Measurements from ENCODE around the gene PARN. TPM values are rescaled to one million over a fixed set of nuclear protein-coding genes. Genes with fewer than 3 reads are reported as not detected.

PARN gene
- total and polyA plus RNA-seq, 2 of the 8 experiments (the other 6 are each of a cell fraction or from before 2014, with no cell fraction given), result 24.5 to 44.6 TPM

DNA sequence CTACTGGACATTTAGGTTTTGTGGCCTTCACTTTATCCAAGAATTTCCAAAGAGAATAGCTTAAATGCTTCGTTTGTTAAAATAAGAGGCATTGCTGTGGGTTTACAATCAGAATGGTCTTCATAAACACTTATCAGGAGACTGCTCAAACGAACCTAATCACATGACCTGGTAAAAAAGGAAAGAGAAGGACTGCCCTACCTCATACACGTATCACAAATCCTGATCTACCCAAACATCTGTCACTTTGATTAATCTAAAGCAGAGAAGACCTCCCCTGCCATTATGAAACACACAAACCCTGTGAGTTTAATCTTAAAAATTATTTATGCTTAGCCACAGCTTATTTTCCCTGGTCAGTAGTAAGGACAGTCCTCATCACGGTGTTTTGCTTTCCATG, 76.6 kb downstream of the PARN start:
- no peak overlapping the region for H2BK15ac ChIP-seq (ENCODE audit: low read length)
- no peak overlapping the region for H4K8ac ChIP-seq (ENCODE audit: extremely low read depth, insufficient read depth, low read length)
- peaks cover 0 to 20% (median 3%) of the 10 kb centered on the region in 4 experiments; a peak in 5 of 8 replicates for H3K36me3 ChIP-seq (ENCODE audit: control insufficient read depth in 2 of 4, insufficient read depth in 4 of 4, low read length in 3 of 4)
- H3K9ac ChIP-seq (replicated peaks in 1 of 4; ENCODE audit: extremely low read depth in 1 of 4, low read depth in 3 of 4, low read length in 3 of 4), result no peak overlapping the region
- H4K91ac ChIP-seq (replicated peaks; ENCODE audit: insufficient read length, low read length), result no peak overlapping the region
- H4K20me1 ChIP-seq (replicated peaks in 1 of 2; ENCODE audit: control insufficient read depth in 1 of 2, insufficient read depth in 2 of 2, low read length in 2 of 2), result no peaks in the 10 kb centered on the region
- H3K4me1 ChIP-seq (replicated peaks in 1 of 4; ENCODE audit: control insufficient read depth in 3 of 4, insufficient read depth in 4 of 4, low read length in 3 of 4), result peaks cover 0 to 7% (median 3%) of the 10 kb centered on the region in 4 experiments; a peak in 3 of 7 replicates
- H4K5ac ChIP-seq (ENCODE audit: insufficient read length, low read depth, low read length), result no peak overlapping the region
- no peak overlapping the region for H3K18ac ChIP-seq (ENCODE audit: extremely low read depth, low read length)
- H2BK20ac ChIP-seq (ENCODE audit: low read length), result no peak overlapping the region
- H3K79me2 ChIP-seq (ENCODE audit: control insufficient read depth in 1 of 2, insufficient read depth in 2 of 2, low read length in 2 of 2), result no peaks in the 10 kb centered on the region
- H3K56ac ChIP-seq (replicated peaks; ENCODE audit: insufficient read length, low read depth, low read length), result no peak overlapping the region
- no peaks in the 10 kb centered on the region for H3K23me2 ChIP-seq (ENCODE audit: low read depth, low read length)
- H3K14ac ChIP-seq (ENCODE audit: insufficient read length), result no peak overlapping the region
- no peaks in the 10 kb centered on the region for H3K9me3 ChIP-seq (ENCODE audit: insufficient read depth in 2 of 2, low read depth in 1 of 2, low read length in 1 of 2)
- H2BK5ac ChIP-seq (ENCODE audit: low read depth, low read length), result no peak overlapping the region
- H3K27me3 ChIP-seq (replicated peaks in 1 of 4; ENCODE audit: control insufficient read depth in 3 of 4, extremely low read depth in 1 of 4, insufficient read depth in 3 of 4, low read length in 3 of 4), result no peaks in the 10 kb centered on the region
- H3K27ac ChIP-seq (ENCODE audit: low read depth, low read length), result no peak overlapping the region
- H3K4ac ChIP-seq (replicated peaks; ENCODE audit: insufficient read length, low read depth, low read length), result no peak overlapping the region
- no peak overlapping the region for H3K23ac ChIP-seq (ENCODE audit: insufficient read length)
- H2BK120ac ChIP-seq (replicated peaks; ENCODE audit: low read depth, low read length), result no peak overlapping the region
- H3K4me3 ChIP-seq (ENCODE audit: extremely low read depth in 1 of 4, insufficient read depth in 2 of 4, low read depth in 3 of 4, low read length in 4 of 4), result no peak overlapping the region
- H3K4me2 ChIP-seq (ENCODE audit: insufficient read depth in 1 of 2, low read depth in 2 of 2, low read length in 2 of 2), result no peak overlapping the region
- H2AFZ ChIP-seq (ENCODE audit: low read length), result no peak overlapping the region
- WGBS, 2 experiments (ENCODE audit: extremely low coverage in 1 of 2, insufficient coverage in 1 of 2, insufficient read length in 1 of 2, insufficient replicate concordance in 2 of 2, low coverage in 1 of 2, low lambda C conversion rate in 2 of 2, missing lambda C conversion rate in 1 of 2), result 88% methylated on average over 4 of the region's 4 CpGs; no CpG with 5 or more reads in 1 of the 2 experiments
- no peak overlapping the region for H2BK12ac ChIP-seq (ENCODE audit: low read depth, low read length)
- DNase-seq (ENCODE audit: low read depth in 1 of 2, low spot score in 2 of 2) (no peak), FAIRE-seq (no peak)
- H3K79me1 ChIP-seq (ENCODE audit: low read depth, low read length), result no peaks in the 10 kb centered on the region
- no peak for TF ChIP-seq POU5F1 (IDR thresholded peaks at IDR 0.05; ENCODE audit: low read depth, low read length)
- TF ChIP-seq CHD2 (IDR thresholded peaks at IDR 0.05; ENCODE audit: low read length), result no peak
- TF ChIP-seq EP300 (IDR thresholded peaks at IDR 0.05; ENCODE audit: borderline replicate concordance in 1 of 2, low read depth in 2 of 2, low read length in 2 of 2), result no peak
- TF ChIP-seq EZH2 (IDR thresholded peaks at IDR 0.05; ENCODE audit: low read depth, low read length, severe bottlenecking), result no peak
- TF ChIP-seq ASH2L (IDR thresholded peaks at IDR 0.05; ENCODE audit: low read length), result no peak
- no peak for TF ChIP-seq KDM4A (IDR thresholded peaks at IDR 0.05; ENCODE audit: low read depth, low read length, severe bottlenecking)
- TF ChIP-seq CREB1 (IDR thresholded peaks at IDR 0.05), result no peak
- TF ChIP-seq CBX8 (IDR thresholded peaks at IDR 0.05; ENCODE audit: borderline replicate concordance, low read depth, low read length), result no peak
- H2AK5ac ChIP-seq (ENCODE audit: low read depth, low read length), result no peak overlapping the region
- POLR2A ChIA-PET (ENCODE audit: partially characterized antibody), result no interaction called here
- CTCF ChIA-PET (ENCODE audit: partially characterized antibody), result interaction anchor here (1.4 kb wide), 1 partner anchor 11 kb away, joined by 3 read pairs; no protein-coding TSS in a partner anchor
